ENCODE results near the gene IFITM10. TPM values are rescaled to one million over a fixed set of nuclear protein-coding genes. Genes with fewer than 3 reads are reported as not detected.

IFITM10 gene
- total and polyA plus RNA-seq, 9 of the 15 experiments (the other 6 are each of a cell fraction or from before 2014, with no cell fraction given), result 0.08 to 0.13 (median 0.09) TPM; not detected in 6

DNA sequence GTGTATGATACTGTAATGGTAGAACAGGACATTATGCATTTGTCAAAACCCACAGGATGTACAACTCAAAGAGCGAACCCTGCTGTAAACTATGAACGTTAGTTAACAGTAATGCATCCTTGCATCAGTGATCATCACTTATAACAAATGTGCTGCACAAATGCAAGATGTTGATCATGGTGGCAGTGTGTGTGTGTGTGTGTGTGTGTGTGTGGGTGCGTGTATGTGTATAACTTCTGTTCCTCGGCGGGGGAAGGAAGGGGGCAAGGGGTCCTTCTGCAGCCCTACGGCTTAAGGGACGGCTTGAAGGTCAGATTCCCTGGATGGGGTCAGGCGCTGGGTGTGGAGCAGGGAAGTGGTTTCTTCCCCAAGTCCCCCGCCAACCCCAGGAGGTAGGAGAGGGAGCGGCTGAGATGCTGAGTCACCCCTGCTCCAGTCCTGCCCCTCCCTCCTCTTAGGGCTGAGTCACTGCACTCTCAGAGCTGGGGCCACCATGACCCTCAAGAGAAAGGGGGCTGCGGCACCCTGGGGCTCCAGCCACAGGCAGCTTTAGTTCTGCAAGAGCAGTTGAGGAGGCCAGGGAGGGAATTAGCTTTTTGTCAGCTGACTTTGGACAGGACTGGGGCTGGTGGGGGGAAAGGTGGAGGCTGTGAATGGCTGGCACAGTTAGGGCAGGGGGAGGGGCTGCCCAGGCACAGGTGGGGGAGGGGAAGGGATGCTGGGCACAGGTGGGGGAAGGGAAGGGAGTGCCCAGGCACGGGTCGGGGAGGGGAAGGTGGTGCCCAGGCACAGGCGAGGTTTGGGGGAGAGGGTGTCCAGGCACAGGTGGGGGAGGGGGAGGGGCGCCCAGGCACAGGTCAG, 22.1 kb upstream of the IFITM10 start (continued):
- TF ChIP-seq, protein P1, sequence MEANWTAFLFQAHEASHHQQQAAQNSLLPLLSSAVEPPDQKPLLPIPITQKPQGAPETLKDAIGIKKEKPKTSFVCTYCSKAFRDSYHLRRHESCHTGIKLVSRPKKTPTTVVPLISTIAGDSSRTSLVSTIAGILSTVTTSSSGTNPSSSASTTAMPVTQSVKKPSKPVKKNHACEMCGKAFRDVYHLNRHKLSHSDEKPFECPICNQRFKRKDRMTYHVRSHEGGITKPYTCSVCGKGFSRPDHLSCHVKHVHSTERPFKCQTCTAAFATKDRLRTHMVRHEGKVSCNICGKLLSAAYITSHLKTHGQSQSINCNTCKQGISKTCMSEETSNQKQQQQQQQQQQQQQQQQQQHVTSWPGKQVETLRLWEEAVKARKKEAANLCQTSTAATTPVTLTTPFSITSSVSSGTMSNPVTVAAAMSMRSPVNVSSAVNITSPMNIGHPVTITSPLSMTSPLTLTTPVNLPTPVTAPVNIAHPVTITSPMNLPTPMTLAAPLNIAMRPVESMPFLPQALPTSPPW (CRISPR knock-in tag; IDR thresholded peaks at IDR 0.05), result peak; percentile 93
- no peak for TF ChIP-seq DIDO1 (tag; IDR thresholded peaks at IDR 0.05; ENCODE audit: low read depth)
- peak; percentile 7; the same call in 1 of the 2 replicates for TF ChIP-seq CBFA2T2 (conservative IDR thresholded peaks at IDR 0.05)
- no peak for TF ChIP-seq TCF7L2 (IDR thresholded peaks at IDR 0.05; ENCODE audit: low read depth, low read length)
- no peak for TF ChIP-seq HSF4 (CRISPR knock-in tag; IDR thresholded peaks at IDR 0.05; ENCODE audit: borderline replicate concordance)
- TF ChIP-seq ZNF551 (CRISPR knock-in tag; IDR thresholded peaks at IDR 0.05), result no peak
- peak; percentile 60 for TF ChIP-seq RBFOX2 (IDR thresholded peaks at IDR 0.05; ENCODE audit: low read depth, low read length)
- no peak for TF ChIP-seq ZNF274 (IDR thresholded peaks at IDR 0.05; ENCODE audit: borderline replicate concordance, low read depth, low read length)
- TF ChIP-seq, protein P2, sequence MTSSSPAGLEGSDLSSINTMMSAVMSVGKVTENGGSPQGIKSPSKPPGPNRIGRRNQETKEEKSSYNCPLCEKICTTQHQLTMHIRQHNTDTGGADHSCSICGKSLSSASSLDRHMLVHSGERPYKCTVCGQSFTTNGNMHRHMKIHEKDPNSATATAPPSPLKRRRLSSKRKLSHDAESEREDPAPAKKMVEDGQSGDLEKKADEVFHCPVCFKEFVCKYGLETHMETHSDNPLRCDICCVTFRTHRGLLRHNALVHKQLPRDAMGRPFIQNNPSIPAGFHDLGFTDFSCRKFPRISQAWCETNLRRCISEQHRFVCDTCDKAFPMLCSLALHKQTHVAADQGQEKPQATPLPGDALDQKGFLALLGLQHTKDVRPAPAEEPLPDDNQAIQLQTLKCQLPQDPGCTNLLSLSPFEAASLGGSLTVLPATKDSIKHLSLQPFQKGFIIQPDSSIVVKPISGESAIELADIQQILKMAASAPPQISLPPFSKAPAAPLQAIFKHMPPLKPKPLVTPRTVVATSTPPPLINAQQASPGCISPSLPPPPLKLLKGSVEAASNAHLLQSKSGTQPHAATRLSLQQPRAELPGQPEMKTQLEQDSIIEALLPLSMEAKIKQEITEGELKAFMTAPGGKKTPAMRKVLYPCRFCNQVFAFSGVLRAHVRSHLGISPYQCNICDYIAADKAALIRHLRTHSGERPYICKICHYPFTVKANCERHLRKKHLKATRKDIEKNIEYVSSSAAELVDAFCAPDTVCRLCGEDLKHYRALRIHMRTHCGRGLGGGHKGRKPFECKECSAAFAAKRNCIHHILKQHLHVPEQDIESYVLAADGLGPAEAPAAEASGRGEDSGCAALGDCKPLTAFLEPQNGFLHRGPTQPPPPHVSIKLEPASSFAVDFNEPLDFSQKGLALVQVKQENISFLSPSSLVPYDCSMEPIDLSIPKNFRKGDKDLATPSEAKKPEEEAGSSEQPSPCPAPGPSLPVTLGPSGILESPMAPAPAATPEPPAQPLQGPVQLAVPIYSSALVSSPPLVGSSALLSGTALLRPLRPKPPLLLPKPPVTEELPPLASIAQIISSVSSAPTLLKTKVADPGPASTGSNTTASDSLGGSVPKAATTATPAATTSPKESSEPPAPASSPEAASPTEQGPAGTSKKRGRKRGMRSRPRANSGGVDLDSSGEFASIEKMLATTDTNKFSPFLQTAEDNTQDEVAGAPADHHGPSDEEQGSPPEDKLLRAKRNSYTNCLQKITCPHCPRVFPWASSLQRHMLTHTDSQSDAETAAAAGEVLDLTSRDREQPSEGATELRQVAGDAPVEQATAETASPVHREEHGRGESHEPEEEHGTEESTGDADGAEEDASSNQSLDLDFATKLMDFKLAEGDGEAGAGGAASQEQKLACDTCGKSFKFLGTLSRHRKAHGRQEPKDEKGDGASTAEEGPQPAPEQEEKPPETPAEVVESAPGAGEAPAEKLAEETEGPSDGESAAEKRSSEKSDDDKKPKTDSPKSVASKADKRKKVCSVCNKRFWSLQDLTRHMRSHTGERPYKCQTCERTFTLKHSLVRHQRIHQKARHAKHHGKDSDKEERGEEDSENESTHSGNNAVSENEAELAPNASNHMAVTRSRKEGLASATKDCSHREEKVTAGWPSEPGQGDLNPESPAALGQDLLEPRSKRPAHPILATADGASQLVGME (CRISPR knock-in tag; IDR thresholded peaks at IDR 0.05), result no peak
- TF ChIP-seq TBP (optimal IDR thresholded peaks at IDR 0.05; ENCODE audit: low read depth, low read length), result peak; percentile 39
- TF ChIP-seq MCM7 (IDR thresholded peaks at IDR 0.05), result no peak
- peak; percentile 92 for TF ChIP-seq SMARCA4 (IDR thresholded peaks at IDR 0.05)
- TF ChIP-seq MTA1 (IDR thresholded peaks at IDR 0.05; ENCODE audit: borderline replicate concordance), result peak; percentile 63; the same call in 1 of the 2 replicates
- TF ChIP-seq ZNF347 (CRISPR knock-in tag; IDR thresholded peaks at IDR 0.05; ENCODE audit: low read depth), result no peak
- no peak for TF ChIP-seq ZNF75A (CRISPR knock-in tag; IDR thresholded peaks at IDR 0.05)
- TF ChIP-seq ZNF561 (CRISPR knock-in tag; conservative IDR thresholded peaks at IDR 0.05), result no peak
- TF ChIP-seq CTBP1 (IDR thresholded peaks at IDR 0.05; ENCODE audit: borderline replicate concordance), result peak; percentile 76; the same call in 1 of the 2 replicates
- no peak for TF ChIP-seq HOXB6 (CRISPR knock-in tag; IDR thresholded peaks at IDR 0.05; ENCODE audit: borderline replicate concordance)
- no peak for TF ChIP-seq ZBTB1 (CRISPR knock-in tag; IDR thresholded peaks at IDR 0.05; ENCODE audit: borderline replicate concordance, low read depth)
- TF ChIP-seq, protein P3, sequence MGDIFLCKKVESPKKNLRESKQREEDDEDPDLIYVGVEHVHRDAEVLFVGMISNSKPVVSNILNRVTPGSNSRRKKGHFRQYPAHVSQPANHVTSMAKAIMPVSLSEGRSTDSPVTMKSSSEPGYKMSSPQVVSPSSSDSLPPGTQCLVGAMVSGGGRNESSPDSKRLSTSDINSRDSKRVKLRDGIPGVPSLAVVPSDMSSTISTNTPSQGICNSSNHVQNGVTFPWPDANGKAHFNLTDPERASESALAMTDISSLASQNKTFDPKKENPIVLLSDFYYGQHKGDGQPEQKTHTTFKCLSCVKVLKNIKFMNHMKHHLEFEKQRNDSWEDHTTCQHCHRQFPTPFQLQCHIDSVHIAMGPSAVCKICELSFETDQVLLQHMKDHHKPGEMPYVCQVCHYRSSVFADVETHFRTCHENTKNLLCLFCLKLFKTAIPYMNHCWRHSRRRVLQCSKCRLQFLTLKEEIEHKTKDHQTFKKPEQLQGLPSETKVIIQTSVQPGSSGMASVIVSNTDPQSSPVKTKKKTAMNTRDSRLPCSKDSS (IDR thresholded peaks at IDR 0.05; ENCODE audit: low read depth, partially characterized antibody), result no peak

Data from K562 (cell line).